Nephron progenitor cell (in vitro differentiated cells): ENCODE results near the gene CETP.

Experiments used
- DNase-seq: peaks from one replicate; pipeline ENCODE4 v3.0.0; 2021
- H3K27ac Mint-ChIP-seq: 2 replicates; pipeline ENCODE4 v1.8.0; 2021; ENCODE audit warnings: mild to moderate bottlenecking, moderate library complexity, mixed read lengths
- H3K27me3 Mint-ChIP-seq: 2 replicates; pipeline ENCODE4 v1.8.0; 2021; ENCODE audit warnings: mild to moderate bottlenecking, low read depth, mixed read lengths; ENCODE audit not compliant: poor library complexity
- H3K36me3 Mint-ChIP-seq: 2 replicates; pipeline ENCODE4 v1.8.0; 2021; ENCODE audit warnings: low read depth, mixed read lengths
- H3K4me1 Mint-ChIP-seq: 2 replicates; pipeline ENCODE4 v1.8.0; 2021; ENCODE audit warnings: mixed read lengths
- H3K4me3 Mint-ChIP-seq: 2 replicates; pipeline ENCODE4 v1.8.0; 2021; ENCODE audit warnings: mild to moderate bottlenecking, moderate library complexity, mixed read lengths
- H3K9me3 Mint-ChIP-seq: 2 replicates; pipeline ENCODE4 v1.8.0; 2021; ENCODE audit warnings: mild to moderate bottlenecking, moderate library complexity, mixed read lengths
- TF ChIP-seq, protein P1 (sequence below): fragments of 200-600 bp; sonication (generic); IDR thresholded peaks from 2 replicates; pipeline ENCODE4 v1.5.0; 2021; ENCODE audit warnings: antibody characterized with exemption

The CETP gene, protein sequence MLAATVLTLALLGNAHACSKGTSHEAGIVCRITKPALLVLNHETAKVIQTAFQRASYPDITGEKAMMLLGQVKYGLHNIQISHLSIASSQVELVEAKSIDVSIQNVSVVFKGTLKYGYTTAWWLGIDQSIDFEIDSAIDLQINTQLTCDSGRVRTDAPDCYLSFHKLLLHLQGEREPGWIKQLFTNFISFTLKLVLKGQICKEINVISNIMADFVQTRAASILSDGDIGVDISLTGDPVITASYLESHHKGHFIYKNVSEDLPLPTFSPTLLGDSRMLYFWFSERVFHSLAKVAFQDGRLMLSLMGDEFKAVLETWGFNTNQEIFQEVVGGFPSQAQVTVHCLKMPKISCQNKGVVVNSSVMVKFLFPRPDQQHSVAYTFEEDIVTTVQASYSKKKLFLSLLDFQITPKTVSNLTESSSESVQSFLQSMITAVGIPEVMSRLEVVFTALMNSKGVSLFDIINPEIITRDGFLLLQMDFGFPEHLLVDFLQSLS

DNA sequence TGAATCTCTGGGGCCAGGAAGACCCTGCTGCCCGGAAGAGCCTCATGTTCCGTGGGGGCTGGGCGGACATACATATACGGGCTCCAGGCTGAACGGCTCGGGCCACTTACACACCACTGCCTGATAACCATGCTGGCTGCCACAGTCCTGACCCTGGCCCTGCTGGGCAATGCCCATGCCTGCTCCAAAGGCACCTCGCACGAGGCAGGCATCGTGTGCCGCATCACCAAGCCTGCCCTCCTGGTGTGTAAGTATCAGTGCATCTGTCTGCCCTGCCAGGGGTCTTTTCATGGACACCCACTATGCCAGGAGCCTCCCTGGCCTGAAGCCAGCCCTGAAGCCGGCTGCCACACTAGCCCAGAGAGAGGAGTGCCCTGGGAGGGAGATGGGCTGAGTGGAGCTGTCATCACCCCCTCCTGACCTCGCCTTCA lies at the start of gene CETP:
Gene CETP (plus strand): TSS at position 100 of the 431 bp plus-strand sequence. CDS start 30 bp downstream, at position 130.
- Mint-ChIP-seq H3K27ac (no peak within 1 kb of the TSS), H3K4me1 (peaks cover 6% of the 10 kb centered on the region)

DNA sequence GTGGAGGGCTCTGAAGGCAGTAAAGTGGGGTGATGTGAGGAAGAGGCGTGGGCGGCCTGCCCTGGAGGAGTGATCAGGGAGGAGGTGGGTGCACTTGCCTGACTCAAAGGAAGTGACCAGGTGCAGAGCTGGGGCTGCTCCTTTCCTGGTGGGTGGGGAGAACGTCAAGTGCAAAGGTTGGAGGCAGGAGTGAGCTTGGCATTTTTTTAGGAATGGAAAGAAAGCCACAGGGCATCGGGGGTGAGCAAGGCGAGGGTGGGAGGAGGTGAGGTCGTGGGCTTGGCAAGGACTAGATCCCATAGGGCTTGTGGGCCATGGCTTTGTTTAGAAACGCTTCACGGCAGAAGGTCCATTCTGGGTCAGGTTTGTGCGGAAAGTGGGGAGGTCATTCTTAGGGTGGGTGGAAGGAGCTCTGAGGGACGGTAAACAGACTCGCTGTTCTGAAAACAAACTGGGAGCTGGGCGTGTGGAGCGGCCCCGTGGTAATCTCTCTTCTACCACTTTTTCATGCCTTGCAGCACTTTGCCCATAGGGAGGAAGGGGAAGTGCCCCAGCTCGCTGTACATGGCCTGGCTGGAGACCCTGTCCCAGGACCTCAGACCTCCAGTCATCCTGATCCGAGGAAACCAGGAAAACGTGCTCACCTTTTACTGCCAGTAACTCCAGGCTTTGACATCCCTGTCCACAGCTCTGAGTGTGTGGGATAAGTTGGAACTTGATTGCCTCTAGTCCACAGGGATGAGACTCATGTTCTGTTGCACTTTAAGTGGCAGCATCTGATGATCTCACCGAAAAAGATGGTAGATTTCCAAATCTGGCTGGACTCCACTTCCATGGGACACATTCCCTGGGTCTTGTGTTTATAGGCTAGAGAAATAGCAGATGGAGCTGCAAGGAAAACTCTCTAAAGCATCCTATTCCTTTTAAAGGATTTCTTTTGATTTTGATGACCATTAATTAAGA lies 48.7 kb upstream of the CETP start:
- Mint-ChIP-seq H3K27ac (peak overlapping the region; percentile 5), H3K4me1 (peaks cover 77% of the 10 kb centered on the region), H3K4me3 (peak overlapping the region; percentile 37), H3K9me3 (no peaks in the 10 kb centered on the region), H3K27me3 (peaks cover 10% of the 10 kb centered on the region), H3K36me3 (no peaks in the 10 kb centered on the region)
- TF ChIP-seq, protein P1, sequence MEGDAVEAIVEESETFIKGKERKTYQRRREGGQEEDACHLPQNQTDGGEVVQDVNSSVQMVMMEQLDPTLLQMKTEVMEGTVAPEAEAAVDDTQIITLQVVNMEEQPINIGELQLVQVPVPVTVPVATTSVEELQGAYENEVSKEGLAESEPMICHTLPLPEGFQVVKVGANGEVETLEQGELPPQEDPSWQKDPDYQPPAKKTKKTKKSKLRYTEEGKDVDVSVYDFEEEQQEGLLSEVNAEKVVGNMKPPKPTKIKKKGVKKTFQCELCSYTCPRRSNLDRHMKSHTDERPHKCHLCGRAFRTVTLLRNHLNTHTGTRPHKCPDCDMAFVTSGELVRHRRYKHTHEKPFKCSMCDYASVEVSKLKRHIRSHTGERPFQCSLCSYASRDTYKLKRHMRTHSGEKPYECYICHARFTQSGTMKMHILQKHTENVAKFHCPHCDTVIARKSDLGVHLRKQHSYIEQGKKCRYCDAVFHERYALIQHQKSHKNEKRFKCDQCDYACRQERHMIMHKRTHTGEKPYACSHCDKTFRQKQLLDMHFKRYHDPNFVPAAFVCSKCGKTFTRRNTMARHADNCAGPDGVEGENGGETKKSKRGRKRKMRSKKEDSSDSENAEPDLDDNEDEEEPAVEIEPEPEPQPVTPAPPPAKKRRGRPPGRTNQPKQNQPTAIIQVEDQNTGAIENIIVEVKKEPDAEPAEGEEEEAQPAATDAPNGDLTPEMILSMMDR, result no peak
- DNase-seq, result no peak

More for the DNA sequence above, at the start of gene CETP:
- H3K36me3 Mint-ChIP-seq, result no peaks in the 10 kb centered on the region
- peaks cover 18% of the 10 kb centered on the region for H3K27me3 Mint-ChIP-seq
- DNase-seq, result no peak
- no peak within 1 kb of the TSS for H3K4me3 Mint-ChIP-seq
- TF ChIP-seq, protein P1, result no peak
- H3K9me3 Mint-ChIP-seq, result no peaks in the 10 kb centered on the region

DNA sequence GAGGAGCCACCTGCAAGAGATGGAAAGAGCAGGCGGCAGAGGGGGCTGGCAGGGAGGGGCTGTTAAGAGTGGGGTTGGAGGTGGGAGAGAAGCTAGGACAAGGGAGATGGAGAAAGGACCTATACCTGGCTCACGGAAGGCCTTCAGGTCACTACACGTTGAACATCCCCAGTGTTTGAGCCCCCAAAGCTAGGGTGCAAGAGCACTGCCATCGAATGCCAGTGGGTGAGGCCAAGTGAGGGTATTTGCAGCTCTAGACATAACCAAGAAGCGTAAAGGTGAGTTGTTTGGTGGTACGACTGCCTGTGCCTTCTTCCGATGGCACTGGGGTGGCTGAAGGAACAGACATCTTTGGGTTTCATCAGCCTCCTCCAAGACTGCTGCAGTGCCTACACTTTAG lies 46.9 kb upstream of the CETP start:
- no peaks in the 10 kb centered on the region for H3K36me3 Mint-ChIP-seq
- peaks cover 82% of the 10 kb centered on the region for H3K4me1 Mint-ChIP-seq
- no peak overlapping the region for H3K4me3 Mint-ChIP-seq
- no peak overlapping the region for H3K27ac Mint-ChIP-seq
- peaks cover 21% of the 10 kb centered on the region for H3K27me3 Mint-ChIP-seq
- no peak for DNase-seq
- H3K9me3 Mint-ChIP-seq, result no peaks in the 10 kb centered on the region
- TF ChIP-seq, protein P1, result no peak

- Mint-ChIP-seq H3K36me3 (no peaks in the 10 kb centered on the region), H3K27ac (no peak overlapping the region), H3K27me3 (peaks cover 26% of the 10 kb centered on the region), H3K9me3 (no peaks in the 10 kb centered on the region), H3K4me1 (peaks cover 75% of the 10 kb centered on the region), H3K4me3 (no peak overlapping the region)
- TF ChIP-seq, protein P1, result no peak
- DNase-seq, result no peak
Measured at GRCh38 chr16:56915336-56916119, 46.2 kb upstream of the CETP start.

DNA sequence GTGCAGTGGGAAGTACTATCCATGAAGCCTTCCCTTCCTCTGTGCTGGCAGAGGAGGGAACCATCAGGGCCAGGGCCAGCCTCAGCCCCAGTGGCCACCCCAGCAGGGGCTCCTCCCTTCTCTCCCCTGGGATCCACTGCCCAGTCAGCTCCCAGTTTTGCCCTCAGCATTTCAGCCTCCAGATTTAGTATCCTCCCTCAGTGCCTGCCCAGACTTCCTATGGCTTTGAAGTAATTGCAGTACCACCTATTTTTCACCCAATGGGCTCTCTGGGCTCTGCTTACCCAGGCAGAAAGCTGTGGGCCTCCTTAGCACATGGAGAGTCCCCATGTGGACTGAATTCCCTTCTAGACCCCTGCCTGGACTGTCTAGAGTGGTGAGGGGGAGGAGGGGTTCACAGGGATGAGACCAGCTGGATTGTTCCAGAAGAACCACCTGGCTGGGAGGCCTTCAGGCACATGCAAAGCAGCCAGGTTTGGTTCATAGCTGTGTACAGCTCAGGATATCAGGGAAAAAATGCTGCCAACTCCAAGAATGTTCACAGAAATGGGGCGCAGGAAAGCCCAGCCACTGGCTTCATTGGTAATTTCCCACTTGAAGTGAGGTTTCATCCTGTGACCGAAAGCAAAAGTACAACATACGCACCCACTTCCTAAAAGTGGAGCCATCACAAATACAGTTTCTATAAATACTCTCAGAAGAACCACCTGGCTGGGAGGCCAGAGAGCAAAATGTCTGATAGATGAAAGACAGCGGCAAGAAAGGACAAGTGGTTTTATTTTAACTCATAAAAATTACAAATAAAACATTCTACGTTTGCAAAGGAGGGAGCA lies 45.0 kb upstream of the CETP start:
- DNase-seq, result no peak
- TF ChIP-seq, protein P1, result no peak
- no peaks in the 10 kb centered on the region for H3K36me3 Mint-ChIP-seq
- H3K27me3 Mint-ChIP-seq, result peaks cover 30% of the 10 kb centered on the region
- H3K9me3 Mint-ChIP-seq, result no peaks in the 10 kb centered on the region
- H3K4me3 Mint-ChIP-seq, result no peak overlapping the region
- no peak overlapping the region for H3K27ac Mint-ChIP-seq
- peaks cover 67% of the 10 kb centered on the region for H3K4me1 Mint-ChIP-seq
